Mucosa of descending colon (tissue), 3 donors: ENCODE data around the gene ANO6. TPM values are rescaled to one million over a fixed set of nuclear protein-coding genes. Genes with fewer than 3 reads are reported as not detected.

Source experiments
- ATAC-seq: fragments of 200-7000 bp; cut with Tn5 transposase; one replicate; pipeline ENCODE4 v1.9.1; 2020; ENCODE audit warnings: mild to moderate bottlenecking, moderate library complexity
- DNase-seq, 3 donors: peaks; one replicate each; pipeline ENCODE4 v3.0.0-alpha.2; 2020
- H3K36me3 ChIP-seq: fragments of 200-600 bp; one replicate; pipeline ENCODE4 v1.8.0; 2021; ENCODE audit warnings: low read depth, mild to moderate bottlenecking
- H3K4me1 ChIP-seq: fragments of 200-600 bp; one replicate; pipeline ENCODE4 v1.8.0; 2021; ENCODE audit warnings: low read depth, mild to moderate bottlenecking
- H3K4me3 ChIP-seq: fragments of 200-600 bp; one replicate; pipeline ENCODE4 v1.8.0; 2021; ENCODE audit warnings: mild to moderate bottlenecking
- H3K9me3 ChIP-seq: fragments of 200-600 bp; one replicate; pipeline ENCODE4 v1.8.0; 2021; ENCODE audit warnings: mild to moderate bottlenecking
- CTCF ChIP-seq: fragments of 200-600 bp; IDR thresholded peaks from one replicate; pipeline ENCODE4 v1.8.0; 2022; ENCODE audit warnings: antibody characterized with exemption, mild to moderate bottlenecking
- intact Hi-C, 2 donors: fragments of 100-400 bp; cut with DNase I in 1 of 2; cut with micrococcal nuclease in 1 of 2; formaldehyde crosslinking; loops; one replicate each; pipeline versions ENCODE4 v1.11.0 to v1.11.1; 2022; cut with DNase I, micrococcal nuclease
- total RNA-seq, 3 donors: library from RNA; stranded (reverse); fragmentation: NEBNext Ultra II Directional in 2 of 3; extraction: Animal tissue kit (Norgen Biotek cat#: 25700) in 2 of 3; gene quantifications; one replicate each; pipeline versions ENCODE4 v1.2.1 to v1.2.4, GENCODE V29; 2021 to 2023
- donor health status: DM: no; HTN: no; CAD: no; lungs with moderate emphysema.
- donor health status: DM: no; HTN: no; CAD: no.
- donor health status: DM: no; HTN: yes; CAD: no.

ANO6 gene
- total RNA-seq, 3 donors from 2014 or later, result 7.8 to 65.8 (median 15.2) TPM

DNA sequence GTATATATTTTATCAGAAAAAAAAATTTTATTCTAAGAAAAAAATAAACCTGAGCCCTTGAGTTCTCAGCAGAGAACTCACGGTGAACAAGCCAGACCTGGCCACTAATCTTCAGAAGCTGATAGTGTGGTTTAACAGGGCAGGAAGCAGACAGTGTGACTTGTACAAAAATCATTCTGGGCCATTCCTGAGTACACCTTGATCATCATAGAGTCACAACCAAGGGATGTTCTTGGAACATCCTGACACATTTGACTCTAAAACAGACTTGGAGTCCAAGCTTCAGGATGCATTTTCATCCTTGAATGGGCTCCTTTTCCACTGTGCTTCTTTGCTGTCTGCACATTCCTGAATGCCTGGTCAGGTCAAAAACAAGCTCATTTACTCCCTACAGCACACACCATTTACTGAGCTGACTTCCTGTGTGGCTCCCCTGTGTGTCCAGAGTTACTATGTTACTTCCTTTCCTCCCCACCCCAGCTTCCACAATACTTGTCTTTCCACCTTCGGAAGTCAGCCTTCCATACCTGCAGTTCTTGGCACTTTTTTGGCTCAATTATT, 112.0 kb downstream of the ANO6 start:
- no peaks in the 10 kb centered on the region for H3K4me1 ChIP-seq
- no peak for DNase-seq
- intact Hi-C loops, result no loop called here
- H3K9me3 ChIP-seq, result no peaks in the 10 kb centered on the region
- H3K4me3 ChIP-seq, result no peak overlapping the region
- H3K36me3 ChIP-seq, result no peaks in the 10 kb centered on the region
- ATAC-seq, result no peak
- no peak for TF ChIP-seq CTCF

DNA sequence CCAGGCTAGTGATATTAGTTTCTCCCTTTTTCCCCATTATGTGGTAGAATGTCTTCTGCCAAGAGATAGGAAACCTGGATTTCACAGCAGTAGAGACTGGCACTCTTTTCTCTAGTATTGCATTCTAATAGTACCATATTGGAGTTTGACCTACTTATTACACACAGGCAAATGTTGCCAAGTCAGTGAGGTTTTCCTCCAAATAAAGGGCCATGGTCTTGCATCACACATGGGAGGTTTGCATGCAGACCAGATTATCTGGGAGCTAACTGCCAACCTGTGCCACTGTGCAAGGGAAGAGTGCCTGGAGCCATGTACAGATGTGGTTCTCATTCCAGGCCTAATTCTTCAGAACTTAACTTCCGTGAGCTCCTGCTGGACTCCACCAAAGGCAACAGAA, 113.3 kb downstream of the ANO6 start:
- Histone ChIP-seq H3K4me3 (no peak overlapping the region), H3K4me1 (no peaks in the 10 kb centered on the region), H3K9me3 (no peaks in the 10 kb centered on the region), H3K36me3 (no peaks in the 10 kb centered on the region)
- no peak for TF ChIP-seq CTCF
- intact Hi-C loops, result no loop called here
- no peak for DNase-seq
- ATAC-seq, result no peak

DNA sequence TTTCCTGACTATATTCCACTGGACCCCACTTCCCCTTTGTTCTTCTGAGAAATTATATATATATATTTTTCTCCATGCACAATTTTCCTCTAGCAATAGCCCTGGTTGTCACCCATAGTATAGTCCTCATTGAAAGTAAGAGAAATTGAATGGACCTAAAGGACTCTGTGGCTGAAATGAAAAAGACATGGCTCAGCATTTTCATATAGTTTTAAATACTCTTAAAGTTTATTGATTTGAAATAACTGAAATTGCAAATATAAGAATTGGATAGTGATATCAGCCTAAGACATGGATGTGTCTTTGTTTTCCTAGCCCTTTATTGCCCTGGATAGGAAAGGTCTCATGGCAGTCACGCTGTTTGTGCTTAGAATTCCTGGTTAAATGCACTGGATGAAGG, 113.8 kb downstream of the ANO6 start:
- H3K9me3 ChIP-seq, result no peaks in the 10 kb centered on the region
- DNase-seq (no peak), ATAC-seq (no peak)
- no peak for TF ChIP-seq CTCF
- H3K36me3 ChIP-seq, result no peaks in the 10 kb centered on the region
- no peaks in the 10 kb centered on the region for H3K4me1 ChIP-seq
- no peak overlapping the region for H3K4me3 ChIP-seq
- intact Hi-C loops, result no loop called here

GRCh38 chr12:45331552-45331951, 115.7 kb downstream of the ANO6 start:
- DNase-seq, result no peak
- intact Hi-C loops, result no loop called here
- Histone ChIP-seq H3K9me3 (no peaks in the 10 kb centered on the region), H3K4me3 (no peak overlapping the region), H3K36me3 (no peaks in the 10 kb centered on the region), H3K4me1 (no peaks in the 10 kb centered on the region)
- no peak for ATAC-seq
- no peak for TF ChIP-seq CTCF

DNA sequence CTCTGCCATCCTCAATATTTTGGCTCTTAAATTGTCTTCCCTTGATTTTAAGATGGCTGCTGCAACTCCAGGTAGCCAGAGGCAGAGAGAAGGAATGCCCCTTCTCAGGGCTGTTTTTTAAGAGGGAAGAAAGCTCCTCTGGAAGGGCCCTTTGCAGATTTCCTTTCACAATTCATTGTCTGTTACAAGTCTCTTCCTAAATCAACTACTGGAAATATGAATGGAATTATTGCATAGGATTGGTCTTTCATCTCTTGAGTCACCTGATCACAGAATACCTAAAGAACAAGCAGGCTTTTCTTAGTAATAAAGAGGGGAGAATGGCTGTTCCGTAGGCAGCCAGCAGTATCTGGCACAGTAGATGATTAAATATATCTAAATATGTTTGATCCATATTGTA, 118.5 kb downstream of the ANO6 start:
- no peaks in the 10 kb centered on the region for H3K36me3 ChIP-seq
- no peaks in the 10 kb centered on the region for H3K9me3 ChIP-seq

More for the DNA sequence above, 118.5 kb downstream of the ANO6 start:
- DNase-seq, result no peak
- intact Hi-C loops, result no loop called here
- Histone ChIP-seq H3K4me3 (no peak overlapping the region), H3K4me1 (no peaks in the 10 kb centered on the region)
- ATAC-seq, result no peak
- TF ChIP-seq CTCF, result no peak
